ENCODE measurements around the gene KYNU. TPM values are rescaled to one million over a fixed set of nuclear protein-coding genes. Genes with fewer than 3 reads are reported as not detected.
A peak's percentile ranks its signal among the peaks of the same experiment; 100 is the strongest.
"Not testable (repeated sequence)": the region's sequence is repeated elsewhere in the genome, so short reads cannot be mapped to it uniquely, and the experiment has no call there.

The KYNU gene
- 304 and 345 TPM in 2 replicates for total RNA-seq (2014; rRNA removed; shearing (Covaris generic))

DNA sequence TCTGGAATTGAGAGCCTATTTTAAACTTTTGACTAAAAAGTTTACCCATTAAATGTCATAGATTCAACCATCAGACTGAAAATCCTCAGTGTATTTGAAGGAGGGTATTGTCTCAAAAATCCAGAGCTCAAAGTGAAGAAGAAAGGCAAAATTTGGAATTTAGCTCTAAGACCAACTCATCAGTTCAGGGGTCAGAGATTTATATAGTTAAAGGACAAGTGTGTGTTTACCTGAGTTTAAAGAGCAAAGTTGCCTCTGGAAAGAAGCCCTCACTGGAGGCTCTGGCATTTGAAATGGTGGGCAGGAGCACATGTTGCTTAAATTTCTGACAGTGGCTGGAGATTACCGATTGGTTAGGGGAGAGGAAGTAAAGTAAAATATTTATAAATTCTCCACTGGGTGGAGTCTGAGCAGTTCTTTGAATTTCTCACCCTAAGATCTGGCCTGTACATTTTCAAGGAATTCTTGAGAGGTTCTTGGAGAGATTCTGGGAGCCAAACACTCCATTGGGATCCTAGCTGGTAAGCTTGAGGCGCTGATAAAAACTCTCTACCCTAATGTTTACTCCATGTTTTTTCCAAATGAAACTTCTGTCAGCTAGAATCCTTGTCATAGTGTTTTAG, at the start of gene KYNU:
KYNU (plus strand) TSS at position 449 of the 623 bp plus-strand sequence. CDS start 7,704 bp downstream, outside the sequence.
- peak; percentile 81 for DNase-seq (ENCODE audit: low spot score)

- DNase-seq (ENCODE audit: low spot score): no peak
These were observed 43.4 kb upstream of the KYNU start for GRCh38 chr2:142834021-142834420.

- DNase-seq (ENCODE audit: low spot score): no peak
These were observed 37.0 kb upstream of the KYNU start for GRCh38 chr2:142840436-142840835.

GRCh38 chr2:142841788-142842187, 35.7 kb upstream of the KYNU start:
- DNase-seq (ENCODE audit: low spot score): no peak

- no peak for DNase-seq (ENCODE audit: low spot score)
These were observed 35.1 kb upstream of the KYNU start for GRCh38 chr2:142842369-142842768.

- DNase-seq (ENCODE audit: low spot score): no peak
These were observed 33.7 kb upstream of the KYNU start for GRCh38 chr2:142843731-142844130.

DNA sequence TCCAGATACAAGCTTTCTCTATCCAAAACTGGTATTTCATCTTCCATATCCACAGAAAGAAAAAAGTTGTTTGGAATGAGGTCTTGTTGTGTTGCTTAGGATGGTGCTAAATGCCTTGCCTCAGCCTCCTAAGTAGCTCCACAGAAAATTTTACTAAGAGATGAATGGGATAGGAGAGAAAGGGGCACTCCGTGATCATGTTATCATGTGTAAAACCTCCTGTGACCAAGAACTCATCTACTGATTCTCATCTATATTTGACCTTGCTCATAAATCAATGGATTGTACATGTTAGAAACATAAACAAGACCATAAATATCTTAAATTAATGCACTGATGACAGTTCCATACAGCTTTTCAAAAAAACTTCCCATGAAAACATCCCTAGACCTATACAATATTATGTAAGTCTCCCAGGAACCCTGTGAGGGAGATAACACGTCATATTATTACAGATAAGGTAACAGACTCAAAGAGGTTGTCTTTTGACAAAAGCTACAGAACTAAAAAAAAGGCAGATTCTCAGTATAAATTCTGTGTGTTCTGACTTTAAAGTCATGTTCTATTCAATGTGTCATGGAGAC, 29.3 kb upstream of the KYNU start:
- DNase-seq (ENCODE audit: low spot score): no peak

DNA sequence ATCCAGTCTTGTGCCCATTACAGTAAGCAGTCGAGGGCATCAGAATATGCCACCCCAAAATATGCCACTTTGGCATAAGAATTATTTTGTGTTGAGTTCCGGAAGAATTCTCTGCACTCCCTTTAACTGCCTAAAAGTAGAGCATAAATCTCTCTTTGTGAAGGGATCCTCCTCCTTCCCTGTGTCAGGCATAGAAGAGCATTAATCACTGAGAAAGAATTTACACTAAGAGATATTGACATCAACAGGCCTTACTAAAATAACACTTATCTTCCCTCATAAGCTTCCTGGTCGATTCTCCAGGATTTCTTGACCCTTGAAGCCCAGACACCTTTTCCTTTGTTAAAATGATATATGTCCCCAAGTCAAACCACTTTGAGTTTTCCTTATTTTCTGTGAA, 27.6 kb upstream of the KYNU start:
- no peak for DNase-seq (ENCODE audit: low spot score)

- DNase-seq (ENCODE audit: low spot score): no peak
These were observed 23.6 kb upstream of the KYNU start for GRCh38 chr2:142853912-142854311.

DNA sequence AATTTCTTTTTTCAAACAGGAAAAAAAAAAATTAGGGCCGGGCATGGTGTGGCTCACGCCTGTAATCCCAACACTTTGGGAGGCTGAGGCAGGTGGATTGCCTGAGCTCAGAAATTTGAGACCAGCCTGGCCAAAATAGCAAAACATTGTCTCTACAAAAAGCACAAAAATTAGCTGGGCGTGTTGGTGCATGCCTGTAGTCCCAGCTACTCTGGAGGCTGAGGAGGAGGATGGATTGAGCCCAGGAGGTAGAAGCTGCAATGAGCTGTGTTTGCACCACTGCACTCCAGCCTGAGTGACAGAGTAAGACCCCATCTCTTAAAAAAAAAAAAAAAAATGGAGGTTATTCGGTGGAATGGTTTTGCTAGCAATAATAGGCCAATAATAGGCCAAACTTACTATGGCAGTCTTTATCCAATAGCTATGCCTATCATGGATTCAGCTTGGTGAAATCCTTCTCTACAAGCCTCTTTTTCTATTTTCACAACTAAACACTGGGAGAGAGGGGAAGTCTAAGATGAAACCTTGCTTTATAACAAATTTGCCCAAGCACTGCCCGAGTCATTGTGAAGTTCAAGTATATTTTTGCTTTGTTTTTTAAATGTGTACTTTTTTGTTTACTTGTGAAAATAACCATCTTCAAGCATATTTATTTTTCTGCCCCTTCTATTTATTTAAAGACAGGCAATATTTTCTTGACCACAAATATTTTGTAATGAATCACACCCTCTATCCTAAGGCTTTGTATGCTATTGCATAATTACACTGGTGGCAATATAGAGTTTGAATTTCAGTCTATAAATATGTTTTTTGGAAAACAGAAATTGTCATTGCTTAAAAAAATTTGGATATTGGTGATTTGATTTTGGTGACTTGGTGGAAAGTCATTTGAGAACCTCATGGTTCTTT, 20.0 kb upstream of the KYNU start:
- no peak for DNase-seq (ENCODE audit: low spot score)

DNA sequence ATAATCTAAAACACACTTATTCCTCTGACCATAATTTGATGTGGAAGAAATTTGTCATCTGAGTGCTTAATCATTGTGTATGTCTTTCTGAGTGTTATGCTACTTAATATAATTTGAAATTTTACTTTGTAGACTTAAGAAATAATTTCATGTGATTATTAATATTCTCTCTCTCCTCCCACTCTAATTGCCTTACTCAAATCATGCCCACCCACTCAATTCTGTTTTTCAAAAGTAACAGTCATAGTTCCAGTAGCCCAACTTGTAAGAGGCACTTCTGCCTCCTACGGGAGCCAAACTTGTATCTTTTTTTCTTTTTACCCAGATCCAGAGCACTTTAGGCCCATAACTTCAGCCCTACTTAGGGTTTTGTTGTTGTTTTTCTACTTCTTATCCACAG, 18.5 kb upstream of the KYNU start:
- DNase-seq (ENCODE audit: low spot score): no peak

GRCh38 chr2:142862299-142862698, 15.2 kb upstream of the KYNU start:
- no peak for DNase-seq (ENCODE audit: low spot score)

GRCh38 chr2:142862847-142863246, 14.6 kb upstream of the KYNU start:
- DNase-seq (ENCODE audit: low spot score): no peak

DNA sequence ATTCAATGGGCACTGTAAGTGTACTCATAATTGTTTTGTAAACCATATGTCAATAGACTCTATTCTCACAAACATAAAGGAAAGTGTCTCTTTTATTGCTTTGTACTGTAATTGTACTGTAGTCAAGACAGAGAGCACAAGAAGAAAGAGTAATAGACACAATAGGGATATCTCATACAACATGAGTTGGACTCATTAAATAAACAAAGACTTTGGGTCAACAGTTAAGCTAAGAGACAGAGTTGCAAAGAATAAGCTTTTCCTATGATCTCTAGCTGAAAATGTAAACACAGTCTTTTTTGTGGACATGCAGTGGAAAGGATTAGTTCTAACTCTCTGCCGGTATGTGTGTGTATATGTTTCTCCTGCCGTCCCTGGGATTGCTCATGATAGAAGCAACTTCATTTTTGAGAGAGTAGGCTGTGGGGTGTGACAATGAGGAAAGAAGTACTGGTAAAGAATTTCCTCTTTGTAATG, 13.9 kb upstream of the KYNU start:
- peak; percentile 78 for DNase-seq (ENCODE audit: low spot score)

- DNase-seq (ENCODE audit: low spot score): not testable (repeated sequence)
These were observed 12.9 kb upstream of the KYNU start for GRCh38 chr2:142864605-142865004.

- peak; percentile 34 for DNase-seq (ENCODE audit: low spot score)
These were observed 11.5 kb upstream of the KYNU start for GRCh38 chr2:142865924-142866323.

DNA sequence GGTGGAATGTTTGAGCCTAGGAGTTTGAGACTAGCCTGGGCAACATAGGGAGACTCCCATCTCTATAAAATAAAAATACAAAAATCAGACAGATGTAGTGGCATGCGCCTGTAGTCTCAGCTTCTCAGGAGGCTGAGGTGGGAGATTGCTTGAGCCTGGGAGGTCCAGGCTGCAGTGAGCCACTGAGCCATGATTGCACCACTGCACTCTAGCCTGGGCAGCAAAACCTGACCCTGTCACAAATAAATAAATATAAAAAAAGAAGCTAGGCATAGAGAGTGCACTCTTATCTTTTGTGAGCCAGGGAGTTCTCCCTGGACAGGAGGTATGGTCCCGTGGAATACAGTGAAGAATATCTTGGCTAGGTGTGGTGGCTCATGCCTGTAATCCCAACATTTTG, 11.0 kb upstream of the KYNU start:
- DNase-seq (ENCODE audit: low spot score): no peak

DNA sequence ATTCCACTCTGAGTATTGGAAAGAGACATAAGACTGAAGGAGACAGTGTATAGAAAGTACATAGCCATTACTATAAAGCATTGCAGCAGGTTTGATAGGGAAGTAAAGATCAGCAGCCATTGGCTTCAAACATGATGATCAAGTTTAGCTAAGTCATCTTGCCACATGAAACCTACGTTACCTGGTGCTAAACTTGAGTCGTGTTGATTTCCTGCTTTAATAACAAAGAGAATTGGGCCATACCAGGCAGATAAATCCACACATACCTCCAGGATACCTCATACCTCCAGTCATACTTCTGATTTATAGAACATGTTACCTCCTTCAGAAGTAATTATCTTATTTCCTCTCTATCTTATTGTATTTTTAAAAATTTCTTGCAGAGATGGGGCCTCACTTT, 10.3 kb upstream of the KYNU start:
- DNase-seq (ENCODE audit: low spot score): no peak

GRCh38 chr2:142868229-142868762, 9.2 kb upstream of the KYNU start:
- peak; percentile 90 for DNase-seq (ENCODE audit: low spot score)

DNA sequence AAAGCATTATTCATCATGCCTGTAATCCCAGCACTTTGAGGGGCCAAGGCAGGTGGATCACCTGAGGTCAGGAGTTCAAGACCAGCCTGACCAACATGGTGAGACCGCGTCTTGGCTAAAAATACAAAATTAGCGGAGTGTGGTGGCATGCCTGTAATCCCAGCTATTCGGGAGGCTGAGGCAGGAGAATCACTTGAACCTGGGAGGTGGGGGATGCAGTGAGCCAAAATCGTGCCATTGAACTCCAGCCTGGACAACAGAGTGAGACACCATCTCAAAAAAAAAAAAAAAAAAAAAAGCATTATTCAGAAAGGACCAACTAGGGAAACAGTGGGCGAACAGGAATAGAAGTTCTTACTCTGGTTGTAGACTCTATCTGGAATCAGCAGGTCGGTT, 8.4 kb upstream of the KYNU start:
- DNase-seq (ENCODE audit: low spot score): not testable (repeated sequence)

GRCh38 chr2:142869461-142870106, 7.9 kb upstream of the KYNU start:
- DNase-seq (ENCODE audit: low spot score): no peak

DNA sequence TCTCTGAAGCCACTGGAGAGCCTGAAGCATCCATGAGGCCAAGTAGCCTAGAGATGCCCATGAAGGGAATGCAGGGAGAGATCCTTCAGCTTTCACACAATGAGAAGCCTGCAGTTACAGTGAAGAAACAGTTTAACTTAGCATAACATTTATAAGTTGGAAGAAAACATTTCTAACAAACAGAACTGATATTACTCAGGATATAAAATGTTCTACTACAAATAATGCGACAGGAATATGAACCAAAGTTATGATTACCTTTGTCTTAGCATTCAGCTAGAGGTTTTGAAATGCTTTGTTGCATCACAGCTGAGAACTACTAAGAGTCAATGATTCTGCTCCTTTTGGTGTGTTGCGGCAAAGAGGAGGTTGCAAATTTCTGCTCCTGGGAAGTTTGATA, 6.9 kb upstream of the KYNU start:
- DNase-seq (ENCODE audit: low spot score): no peak

All from H4 (cell line).